ENCODE data around the gene ITGA2.

Gene ITGA2

DNA sequence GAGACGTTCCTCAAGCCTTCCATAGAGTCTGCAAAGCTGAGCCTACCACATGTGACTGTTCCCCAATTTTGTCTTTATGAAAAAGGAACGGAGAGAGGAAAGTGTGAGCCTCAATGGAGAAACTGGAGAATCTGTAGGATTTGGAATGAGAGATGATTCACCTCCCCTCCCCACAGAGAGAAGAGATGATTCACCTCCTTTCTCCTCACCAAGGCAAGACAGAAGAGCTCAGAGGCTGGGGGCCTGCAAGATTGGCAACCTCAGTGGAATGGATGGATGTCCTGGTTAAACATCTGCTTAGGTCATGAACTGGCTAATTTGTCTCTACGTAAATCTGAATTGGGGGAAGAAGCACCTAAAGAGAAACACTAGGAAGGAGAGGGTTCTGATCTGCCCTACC is 137.4 kb downstream of the ITGA2 start:
- TF ChIP-seq, protein P1, sequence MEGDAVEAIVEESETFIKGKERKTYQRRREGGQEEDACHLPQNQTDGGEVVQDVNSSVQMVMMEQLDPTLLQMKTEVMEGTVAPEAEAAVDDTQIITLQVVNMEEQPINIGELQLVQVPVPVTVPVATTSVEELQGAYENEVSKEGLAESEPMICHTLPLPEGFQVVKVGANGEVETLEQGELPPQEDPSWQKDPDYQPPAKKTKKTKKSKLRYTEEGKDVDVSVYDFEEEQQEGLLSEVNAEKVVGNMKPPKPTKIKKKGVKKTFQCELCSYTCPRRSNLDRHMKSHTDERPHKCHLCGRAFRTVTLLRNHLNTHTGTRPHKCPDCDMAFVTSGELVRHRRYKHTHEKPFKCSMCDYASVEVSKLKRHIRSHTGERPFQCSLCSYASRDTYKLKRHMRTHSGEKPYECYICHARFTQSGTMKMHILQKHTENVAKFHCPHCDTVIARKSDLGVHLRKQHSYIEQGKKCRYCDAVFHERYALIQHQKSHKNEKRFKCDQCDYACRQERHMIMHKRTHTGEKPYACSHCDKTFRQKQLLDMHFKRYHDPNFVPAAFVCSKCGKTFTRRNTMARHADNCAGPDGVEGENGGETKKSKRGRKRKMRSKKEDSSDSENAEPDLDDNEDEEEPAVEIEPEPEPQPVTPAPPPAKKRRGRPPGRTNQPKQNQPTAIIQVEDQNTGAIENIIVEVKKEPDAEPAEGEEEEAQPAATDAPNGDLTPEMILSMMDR (IDR thresholded peaks at IDR 0.05; ENCODE audit: extremely low read depth, insufficient read depth, missing control alignments): no peak
- in situ Hi-C loops (cut with MboI; ENCODE audit: low pct_unique_long_range_greater_than_20kb, low sequenced_read_pairs, unreplicated experiment): no loop called here
- DNase-seq (ENCODE audit: low spot score): no peak

DNA sequence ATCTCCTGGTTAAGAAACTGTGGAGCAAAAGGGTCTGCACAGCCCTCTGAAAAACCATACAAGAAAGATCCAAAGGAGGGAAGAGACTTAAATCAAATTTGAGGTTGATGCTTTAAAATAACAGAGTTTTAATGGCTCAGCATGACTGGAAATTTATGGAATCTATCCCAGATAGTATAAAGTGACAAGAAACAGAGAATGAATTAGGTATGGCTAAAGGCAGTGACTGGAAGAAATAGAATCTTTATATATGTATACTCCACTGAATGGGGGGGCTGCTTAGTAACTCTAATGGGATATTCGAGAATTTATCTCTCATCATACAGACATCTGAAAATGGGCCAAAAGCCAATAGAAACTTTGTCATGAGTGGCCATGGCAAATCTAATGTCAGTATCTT is 138.0 kb downstream of the ITGA2 start:
- TF ChIP-seq, protein P1 (IDR thresholded peaks at IDR 0.05; ENCODE audit: extremely low read depth, insufficient read depth, missing control alignments): no peak
- in situ Hi-C loops (cut with MboI; ENCODE audit: low pct_unique_long_range_greater_than_20kb, low sequenced_read_pairs, unreplicated experiment): no loop called here
- no peak for DNase-seq (ENCODE audit: low spot score)

DNA sequence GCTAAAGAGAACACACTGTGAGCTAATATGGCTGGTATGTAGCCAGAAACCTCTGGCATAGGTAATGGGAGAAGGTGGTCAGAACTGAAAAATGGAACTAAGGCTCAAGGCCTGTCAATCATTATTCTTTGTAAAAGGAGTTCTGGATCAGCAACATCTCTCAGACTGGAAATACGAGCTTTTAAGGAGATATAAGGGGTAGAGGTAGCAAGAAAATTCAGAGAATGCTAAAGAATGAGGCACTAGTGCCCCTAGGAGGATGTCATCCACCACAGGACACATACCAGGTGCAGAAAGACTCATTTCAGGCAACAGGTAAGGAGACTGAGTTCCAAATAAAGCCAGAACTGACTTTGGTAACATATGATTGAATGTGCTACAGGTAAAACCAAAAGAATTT is 139.3 kb downstream of the ITGA2 start:
- TF ChIP-seq, protein P1 (IDR thresholded peaks at IDR 0.05; ENCODE audit: extremely low read depth, insufficient read depth, missing control alignments): no peak
- in situ Hi-C loops (cut with MboI; ENCODE audit: low pct_unique_long_range_greater_than_20kb, low sequenced_read_pairs, unreplicated experiment): no loop called here
- DNase-seq (ENCODE audit: low spot score): no peak

DNA sequence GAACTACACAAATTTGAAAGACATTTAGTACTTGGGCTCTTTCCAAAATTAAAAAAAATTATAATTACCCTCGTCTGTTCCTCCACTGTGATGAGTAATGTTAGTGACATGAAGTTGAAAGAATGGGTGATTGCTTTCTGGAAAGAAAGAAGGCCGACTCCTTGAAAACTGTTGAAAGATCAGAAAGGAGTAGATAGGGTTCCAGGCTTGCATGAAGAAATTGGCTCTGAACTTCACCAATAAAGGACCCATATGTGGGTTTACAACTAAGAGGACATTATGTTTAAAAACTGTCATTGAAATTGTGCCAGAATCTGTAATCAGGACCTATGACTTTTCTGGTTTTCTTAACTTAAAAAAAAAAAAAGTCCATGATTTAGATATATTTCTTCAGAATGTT is 141.1 kb downstream of the ITGA2 start:
- DNase-seq (ENCODE audit: low spot score): no peak
- TF ChIP-seq, protein P1 (IDR thresholded peaks at IDR 0.05; ENCODE audit: extremely low read depth, insufficient read depth, missing control alignments): no peak
- in situ Hi-C loops (cut with MboI; ENCODE audit: low pct_unique_long_range_greater_than_20kb, low sequenced_read_pairs, unreplicated experiment): no loop called here

DNA sequence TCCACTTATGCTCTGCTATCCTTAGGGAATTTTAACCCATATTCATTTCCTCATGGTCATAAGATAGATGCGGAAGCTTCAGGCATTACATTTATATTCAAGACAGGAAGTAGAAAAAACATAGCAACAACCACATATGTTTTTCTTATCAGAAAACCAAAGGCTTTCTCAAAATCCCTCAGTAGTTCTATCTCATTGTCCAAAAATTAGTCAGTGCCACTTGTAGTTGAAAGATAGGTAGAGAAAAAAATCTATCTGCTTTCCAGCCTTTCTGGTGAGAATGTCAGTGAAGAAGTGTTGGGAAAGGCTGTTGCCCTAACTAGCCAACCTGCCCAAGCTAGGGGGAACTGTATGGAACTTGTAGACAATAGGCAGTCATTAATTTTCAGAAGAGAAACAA is 143.9 kb downstream of the ITGA2 start:
- TF ChIP-seq, protein P1 (IDR thresholded peaks at IDR 0.05; ENCODE audit: extremely low read depth, insufficient read depth, missing control alignments): no peak
- in situ Hi-C loops (cut with MboI; ENCODE audit: low pct_unique_long_range_greater_than_20kb, low sequenced_read_pairs, unreplicated experiment): no loop called here
- no peak for DNase-seq (ENCODE audit: low spot score)

All from GM13977 (cell line).